T-cell (primary cell): ENCODE results near the gene RARB. TPM values are rescaled to one million over a fixed set of nuclear protein-coding genes. Genes with fewer than 3 reads are reported as not detected.

ENCODE experiments used
- ATAC-seq, 4 experiments: fragments of 200-7000 bp in 3 of 4; fragments of 150-1000 bp in 1 of 4; cut with Tn5 transposase; replicated peaks in 1 of 4; 1 replicate in 3 of 4; 2 replicates in 1 of 4; pipeline ENCODE4 v1.10.0; 2021; ENCODE audit warnings: moderate library complexity in 3 of 4, mild to moderate bottlenecking in 2 of 4, moderate number of reproducible peaks in 1 of 4
- CTCF ChIA-PET, 2 donors: fragments of 300-600 bp; sonication (Branson Sonifier 250); formaldehyde crosslinking; loops; one replicate each; lab custom pipeline; 2022; ENCODE audit warnings: antibody characterized with exemption in 2 of 2; lab: Charles Lee
- POLR2A ChIA-PET, 2 donors: fragments of 300-600 bp; sonication (Branson Sonifier 250); formaldehyde crosslinking; loops; one replicate each; lab custom pipeline; 2022; ENCODE audit warnings: antibody characterized with exemption in 2 of 2; lab: Charles Lee
- DNase-seq, 35 experiments: peaks; one replicate each; pipeline versions ENCODE4 v3.0.0 to v3.0.0-alpha.2; 2013 to 2023
- H3K27ac ChIP-seq: one replicate; pipeline ENCODE4 v1.5.1; 2013; ENCODE audit warnings: low read length
- H3K27me3 ChIP-seq, 2 experiments: replicated peaks in 1 of 2; 1 replicate in 1 of 2; 2 replicates in 1 of 2; pipeline versions ENCODE4 v1.6.1 to v1.7.0; 2013; ENCODE audit warnings: low read length in 1 of 2, mixed read lengths in 1 of 2; ENCODE audit not compliant: control insufficient read depth in 2 of 2, insufficient read depth in 2 of 2; ENCODE audit errors: extremely low read depth in 1 of 2
- H3K36me3 ChIP-seq, 2 donors: 1 replicate in 1 of 2; 2 replicates in 1 of 2; pipeline versions ENCODE4 v1.6.1 to v1.7.0; 2013; ENCODE audit warnings: low read length in 1 of 2; ENCODE audit not compliant: control insufficient read depth in 2 of 2, insufficient read depth in 1 of 2; ENCODE audit errors: extremely low read depth in 1 of 2
- H3K4me1 ChIP-seq, 2 experiments: 1 replicate in 1 of 2; 2 replicates in 1 of 2; pipeline versions ENCODE4 v1.6.1 to v1.7.0; 2013; ENCODE audit warnings: low read length in 2 of 2, mixed read lengths in 1 of 2; ENCODE audit not compliant: insufficient read depth in 2 of 2, control insufficient read depth in 1 of 2; ENCODE audit errors: extremely low read depth in 1 of 2
- H3K4me3 ChIP-seq, 2 donors: 1 replicate in 1 of 2; 2 replicates in 1 of 2; pipeline versions ENCODE4 v1.5.1 to v1.7.0; 2013; ENCODE audit warnings: mild to moderate bottlenecking in 2 of 2, low read length in 1 of 2, moderate library complexity in 1 of 2; ENCODE audit not compliant: control insufficient read depth in 1 of 2; ENCODE audit errors: extremely low read depth in 1 of 2
- H3K9me3 ChIP-seq: 2 replicates; pipeline ENCODE4 v1.7.0; 2013
- H3K27ac Mint-ChIP-seq, 2 donors: one replicate each; pipeline ENCODE4 v1.8.0; 2020 to 2021; ENCODE audit warnings: mild to moderate bottlenecking in 2 of 2, mixed read lengths in 2 of 2
- H3K27me3 Mint-ChIP-seq, 2 donors: one replicate each; pipeline ENCODE4 v1.8.0; 2021 to 2022; ENCODE audit warnings: mixed read lengths in 2 of 2
- H3K36me3 Mint-ChIP-seq: one replicate; pipeline ENCODE4 v1.8.0; 2021; ENCODE audit warnings: mixed read lengths
- H3K4me1 Mint-ChIP-seq, 3 donors: one replicate each; pipeline ENCODE4 v1.8.0; 2020 to 2022; ENCODE audit warnings: mixed read lengths in 3 of 3, mild to moderate bottlenecking in 1 of 3
- H3K4me3 Mint-ChIP-seq, 3 donors: one replicate each; pipeline ENCODE4 v1.8.0; 2020 to 2022; ENCODE audit warnings: mild to moderate bottlenecking in 3 of 3, mixed read lengths in 3 of 3, moderate library complexity in 3 of 3
- H3K9me3 Mint-ChIP-seq, 3 donors: one replicate each; pipeline ENCODE4 v1.8.0; 2020 to 2022; ENCODE audit warnings: mixed read lengths in 3 of 3
- whole genome bisulfite sequencing: methylation state at CpG from one replicate; pipeline ENCODE4 v1.1.5; 2013; ENCODE audit warnings: missing lambda C conversion rate; ENCODE audit not compliant: insufficient coverage; 5-methylcytosine and 5-hydroxymethylcytosine counted together
- total RNA-seq, 35 experiments: library from RNA in 6 of 35; stranded (reverse) in 6 of 35; fragments of 120-200 nt in 1 of 35; gene quantifications; one replicate each; pipeline versions ENCODE4 v1.2.1 to v1.2.4 and lab custom pipeline; 2013 to 2026

RARB gene
- not detected for total RNA-seq
- total RNA-seq (2013), result 0.07 TPM
- total RNA-seq (lab: John Stamatoyannopoulos, UW), result 0 to 0.09 (median 0) reads per million in 29 experiments

- DNase-seq (no peak), ATAC-seq (no peak)
- Mint-ChIP-seq H3K27ac (peak within 1 kb of the TSS in 1 of 2 donors; percentile 36), H3K4me3 (no peak within 1 kb of the TSS), H3K27me3 (peaks cover 46 to 49% of the 10 kb centered on the region in 2 donors), H3K9me3 (no peaks in the 10 kb centered on the region), H3K4me1 (peaks cover 0 to 8% (median 3%) of the 10 kb centered on the region in 3 donors), H3K36me3 (no peaks in the 10 kb centered on the region)
- WGBS, result 4% methylated on average over 21 of the region's 27 CpGs
- H3K36me3 ChIP-seq, result no peaks in the 10 kb centered on the region
- ChIA-PET POLR2A (no interaction called here), CTCF (no interaction called here)
- H3K4me3 ChIP-seq, result no peak within 1 kb of the TSS
- no peaks in the 10 kb centered on the region for H3K9me3 ChIP-seq
- H3K27ac ChIP-seq, result no peak within 1 kb of the TSS
- H3K27me3 ChIP-seq, result peaks cover 9 to 19% of the 10 kb centered on the region in 2 experiments
- no peaks in the 10 kb centered on the region for H3K4me1 ChIP-seq
Measured at GRCh38 chr3:25427942-25428788, at the start of gene RARB. Gene RARB (plus strand): TSS chr3:25428263. CDS start chr3:25428732, 469 bp downstream.

GRCh38 chr3:25378786-25379311, 49.2 kb upstream of the RARB start:
- H3K36me3 ChIP-seq, result no peaks in the 10 kb centered on the region
- POLR2A ChIA-PET, result no interaction called here
- ATAC-seq, result no peak

GRCh38 chr3:25380222-25380739, 47.8 kb upstream of the RARB start:
- 65% methylated on average over 7 of the region's 9 CpGs for WGBS
- H3K4me3 Mint-ChIP-seq, result no peak overlapping the region
- ATAC-seq, result no peak
- Histone ChIP-seq H3K27me3 (no peaks in the 10 kb centered on the region), H3K4me1 (no peaks in the 10 kb centered on the region), H3K36me3 (no peaks in the 10 kb centered on the region), H3K9me3 (no peaks in the 10 kb centered on the region), H3K27ac (no peak overlapping the region), H3K4me3 (no peak overlapping the region)
- H3K27ac Mint-ChIP-seq, result no peak overlapping the region
- no peaks in the 10 kb centered on the region for H3K36me3 Mint-ChIP-seq
- no peaks in the 10 kb centered on the region for H3K4me1 Mint-ChIP-seq
- H3K27me3 Mint-ChIP-seq, result peaks cover 0 to 3% of the 10 kb centered on the region in 2 donors
- DNase-seq, result no peak
- CTCF ChIA-PET, result no interaction called here
- H3K9me3 Mint-ChIP-seq, result peaks cover 0 to 12% (median 11%) of the 10 kb centered on the region in 3 donors
- POLR2A ChIA-PET, result no interaction called here

More at GRCh38 chr3:25378786-25379311, 49.2 kb upstream of the RARB start:
- Histone ChIP-seq H3K27me3 (no peaks in the 10 kb centered on the region), H3K4me1 (no peaks in the 10 kb centered on the region), H3K4me3 (no peak overlapping the region), H3K9me3 (no peaks in the 10 kb centered on the region), H3K27ac (no peak overlapping the region)
- Mint-ChIP-seq H3K4me1 (no peaks in the 10 kb centered on the region), H3K4me3 (no peak overlapping the region), H3K36me3 (no peaks in the 10 kb centered on the region), H3K9me3 (peaks cover 0 to 12% (median 11%) of the 10 kb centered on the region in 3 donors), H3K27me3 (no peaks in the 10 kb centered on the region), H3K27ac (no peak overlapping the region)
- CTCF ChIA-PET, result no interaction called here
- 20% methylated on average over 1 of the region's 2 CpGs for WGBS
- no peak for DNase-seq

- DNase-seq (no peak), ATAC-seq (no peak)
- H3K27ac ChIP-seq, result no peak overlapping the region
- no peak overlapping the region for H3K4me3 ChIP-seq
- CTCF ChIA-PET, result no interaction called here
- 100% methylated on average over 1 of the region's 3 CpGs for WGBS
- H3K9me3 ChIP-seq, result no peaks in the 10 kb centered on the region
- H3K4me1 ChIP-seq, result no peaks in the 10 kb centered on the region
- Mint-ChIP-seq H3K27ac (no peak overlapping the region), H3K4me1 (no peaks in the 10 kb centered on the region), H3K4me3 (no peak overlapping the region), H3K9me3 (peaks cover 0 to 12% (median 11%) of the 10 kb centered on the region in 3 donors), H3K27me3 (peaks cover 0 to 3% of the 10 kb centered on the region in 2 donors), H3K36me3 (no peaks in the 10 kb centered on the region)
- POLR2A ChIA-PET, result no interaction called here
- no peaks in the 10 kb centered on the region for H3K36me3 ChIP-seq
- H3K27me3 ChIP-seq, result no peaks in the 10 kb centered on the region
Measured at GRCh38 chr3:25381083-25381482, 47.0 kb upstream of the RARB start.

GRCh38 chr3:25384471-25384870, 43.6 kb upstream of the RARB start:
- CTCF ChIA-PET, result no interaction called here
- no peak overlapping the region for H3K27ac Mint-ChIP-seq

GRCh38 chr3:25385807-25386460, 42.1 kb upstream of the RARB start:
- no peaks in the 10 kb centered on the region for H3K36me3 Mint-ChIP-seq

More at GRCh38 chr3:25384471-25384870, 43.6 kb upstream of the RARB start:
- Histone ChIP-seq H3K9me3 (no peaks in the 10 kb centered on the region), H3K4me1 (no peaks in the 10 kb centered on the region), H3K27ac (no peak overlapping the region), H3K4me3 (no peak overlapping the region), H3K36me3 (no peaks in the 10 kb centered on the region), H3K27me3 (no peaks in the 10 kb centered on the region)
- no CpG with 5 or more reads among the region's 3 CpGs for WGBS
- Mint-ChIP-seq H3K36me3 (no peaks in the 10 kb centered on the region), H3K27me3 (peaks cover 0 to 3% of the 10 kb centered on the region in 2 donors), H3K4me1 (no peaks in the 10 kb centered on the region), H3K9me3 (peaks cover 0 to 9% (median 8%) of the 10 kb centered on the region in 3 donors), H3K4me3 (no peak overlapping the region)
- DNase-seq (no peak), ATAC-seq (no peak)
- POLR2A ChIA-PET, result no interaction called here

More at GRCh38 chr3:25385807-25386460, 42.1 kb upstream of the RARB start:
- POLR2A ChIA-PET, result no interaction called here
- CTCF ChIA-PET, result no interaction called here
- Histone ChIP-seq H3K4me1 (no peaks in the 10 kb centered on the region), H3K27me3 (no peaks in the 10 kb centered on the region), H3K9me3 (no peaks in the 10 kb centered on the region), H3K36me3 (no peaks in the 10 kb centered on the region), H3K27ac (no peak overlapping the region), H3K4me3 (no peak overlapping the region)
- Mint-ChIP-seq H3K27ac (no peak overlapping the region), H3K4me3 (no peak overlapping the region), H3K9me3 (peaks cover 0 to 9% (median 1%) of the 10 kb centered on the region in 3 donors), H3K4me1 (no peaks in the 10 kb centered on the region), H3K27me3 (peaks cover 0 to 3% of the 10 kb centered on the region in 2 donors)
- WGBS, result 44% methylated on average over 8 of the region's 9 CpGs
- no peak for ATAC-seq
- no peak for DNase-seq
